SK-N-SH treated with all-trans-retinoic acid at 6 μM for 48 hours (cell line): Measurements from ENCODE around the gene TRAK1.

ENCODE experiments used
- ARNTL ChIP-seq: fragments of 450-650 bp; formaldehyde crosslinking; IDR thresholded peaks from 2 replicates; pipeline ENCODE4 v1.5.0; 2020; ENCODE audit warnings: low read depth, mild to moderate bottlenecking, moderate library complexity, borderline replicate concordance
- PPARA ChIP-seq: fragments of 250-450 bp; sonication (Bioruptor Pico); IDR thresholded peaks from 2 replicates; pipeline ENCODE4 v1.5.0; 2020; ENCODE audit warnings: mild to moderate bottlenecking, borderline replicate concordance
- RARB ChIP-seq: fragments of 250-450 bp; sonication (Bioruptor Pico); IDR thresholded peaks from 2 replicates; pipeline ENCODE4 v1.8.0; 2021; ENCODE audit warnings: mild to moderate bottlenecking, moderate library complexity
- ZC3H10 ChIP-seq: fragments of 250-450 bp; sonication (Bioruptor Pico); IDR thresholded peaks from 2 replicates; pipeline ENCODE4 v1.5.1; 2021; ENCODE audit warnings: mild to moderate bottlenecking, moderate library complexity
- ZFP3 ChIP-seq: fragments of 250-450 bp; sonication (Bioruptor Pico); IDR thresholded peaks from 2 replicates; pipeline ENCODE4 v1.5.0; 2020; ENCODE audit warnings: mild to moderate bottlenecking, moderate library complexity
- ZFP30 ChIP-seq: fragments of 450-650 bp; formaldehyde crosslinking; IDR thresholded peaks from 2 replicates; pipeline ENCODE4 v1.5.0; 2022; ENCODE audit warnings: mild to moderate bottlenecking, moderate library complexity
- ZNF565 ChIP-seq: fragments of 450-650 bp; formaldehyde crosslinking; conservative IDR thresholded peaks from 2 replicates; pipeline ENCODE4 v1.5.0; 2020; ENCODE audit warnings: low read depth, mild to moderate bottlenecking, moderate library complexity
- ZNF70 ChIP-seq: fragments of 450-650 bp; formaldehyde crosslinking; IDR thresholded peaks from 2 replicates; pipeline ENCODE4 v1.5.0; 2020; ENCODE audit warnings: mild to moderate bottlenecking, moderate library complexity
- TF ChIP-seq, protein P1 (sequence below): fragments of 250-450 bp; sonication (Bioruptor Pico); IDR thresholded peaks from 2 replicates; pipeline ENCODE4 v1.8.0; 2020; ENCODE audit warnings: mild to moderate bottlenecking, moderate library complexity, borderline replicate concordance
- TF ChIP-seq, protein P2 (sequence below): fragments of 250-450 bp; sonication (Bioruptor Pico); IDR thresholded peaks from 2 replicates; pipeline ENCODE4 v1.5.1; 2020; ENCODE audit warnings: low read depth, mild to moderate bottlenecking, moderate library complexity
- TF ChIP-seq, protein P3 (sequence below): fragments of 250-450 bp; sonication (Bioruptor Pico); IDR thresholded peaks from 2 replicates; pipeline ENCODE4 v1.5.1; 2021; ENCODE audit warnings: mild to moderate bottlenecking, moderate library complexity

DNA sequence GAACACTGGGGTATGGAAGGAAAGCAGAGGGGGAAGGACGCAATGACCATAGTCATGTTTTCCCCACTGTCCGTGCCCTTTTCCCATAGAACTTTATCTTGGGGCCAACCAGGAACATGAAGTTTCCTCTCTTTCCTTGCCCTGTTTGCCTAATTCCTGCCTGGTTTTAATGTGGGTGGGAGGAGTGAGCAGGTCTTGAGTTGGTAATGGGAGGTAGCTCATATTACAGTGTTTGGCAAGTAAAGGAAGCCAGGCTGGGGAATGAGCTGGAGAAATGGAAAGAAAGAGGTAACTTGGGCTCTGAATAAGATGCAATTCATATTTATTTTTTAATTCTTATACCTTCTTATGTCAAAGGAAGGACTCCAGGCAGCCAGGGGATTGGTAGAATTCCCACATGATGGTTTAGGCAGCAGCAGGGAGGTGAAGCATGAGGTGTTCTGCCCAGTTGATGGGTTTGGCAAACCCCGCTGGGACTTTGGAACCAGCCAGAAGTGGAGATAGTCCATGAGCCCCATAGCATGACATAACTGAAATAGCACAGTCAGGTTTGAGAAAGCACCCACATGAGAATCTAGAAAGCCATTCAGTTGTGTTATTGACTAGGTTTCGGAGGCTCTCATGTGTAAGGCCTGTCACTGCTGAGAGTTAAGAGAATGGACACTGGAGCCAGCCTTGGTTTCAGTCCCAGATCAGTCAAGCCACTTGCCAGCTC is 114.8 kb downstream of the TRAK1 start:
- TF ChIP-seq, protein P1, sequence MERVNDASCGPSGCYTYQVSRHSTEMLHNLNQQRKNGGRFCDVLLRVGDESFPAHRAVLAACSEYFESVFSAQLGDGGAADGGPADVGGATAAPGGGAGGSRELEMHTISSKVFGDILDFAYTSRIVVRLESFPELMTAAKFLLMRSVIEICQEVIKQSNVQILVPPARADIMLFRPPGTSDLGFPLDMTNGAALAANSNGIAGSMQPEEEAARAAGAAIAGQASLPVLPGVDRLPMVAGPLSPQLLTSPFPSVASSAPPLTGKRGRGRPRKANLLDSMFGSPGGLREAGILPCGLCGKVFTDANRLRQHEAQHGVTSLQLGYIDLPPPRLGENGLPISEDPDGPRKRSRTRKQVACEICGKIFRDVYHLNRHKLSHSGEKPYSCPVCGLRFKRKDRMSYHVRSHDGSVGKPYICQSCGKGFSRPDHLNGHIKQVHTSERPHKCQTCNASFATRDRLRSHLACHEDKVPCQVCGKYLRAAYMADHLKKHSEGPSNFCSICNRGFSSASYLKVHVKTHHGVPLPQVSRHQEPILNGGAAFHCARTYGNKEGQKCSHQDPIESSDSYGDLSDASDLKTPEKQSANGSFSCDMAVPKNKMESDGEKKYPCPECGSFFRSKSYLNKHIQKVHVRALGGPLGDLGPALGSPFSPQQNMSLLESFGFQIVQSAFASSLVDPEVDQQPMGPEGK (CRISPR knock-in tag) = no peak
- no peak for TF ChIP-seq PPARA (CRISPR knock-in tag)
- TF ChIP-seq, protein P2, sequence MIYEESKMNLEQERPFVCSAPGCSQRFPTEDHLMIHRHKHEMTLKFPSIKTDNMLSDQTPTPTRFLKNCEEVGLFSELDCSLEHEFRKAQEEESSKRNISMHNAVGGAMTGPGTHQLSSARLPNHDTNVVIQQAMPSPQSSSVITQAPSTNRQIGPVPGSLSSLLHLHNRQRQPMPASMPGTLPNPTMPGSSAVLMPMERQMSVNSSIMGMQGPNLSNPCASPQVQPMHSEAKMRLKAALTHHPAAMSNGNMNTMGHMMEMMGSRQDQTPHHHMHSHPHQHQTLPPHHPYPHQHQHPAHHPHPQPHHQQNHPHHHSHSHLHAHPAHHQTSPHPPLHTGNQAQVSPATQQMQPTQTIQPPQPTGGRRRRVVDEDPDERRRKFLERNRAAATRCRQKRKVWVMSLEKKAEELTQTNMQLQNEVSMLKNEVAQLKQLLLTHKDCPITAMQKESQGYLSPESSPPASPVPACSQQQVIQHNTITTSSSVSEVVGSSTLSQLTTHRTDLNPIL = no peak
- TF ChIP-seq ZFP3 (CRISPR knock-in tag) = no peak
- no peak for TF ChIP-seq ZNF565 (CRISPR knock-in tag)
- TF ChIP-seq, protein P3, sequence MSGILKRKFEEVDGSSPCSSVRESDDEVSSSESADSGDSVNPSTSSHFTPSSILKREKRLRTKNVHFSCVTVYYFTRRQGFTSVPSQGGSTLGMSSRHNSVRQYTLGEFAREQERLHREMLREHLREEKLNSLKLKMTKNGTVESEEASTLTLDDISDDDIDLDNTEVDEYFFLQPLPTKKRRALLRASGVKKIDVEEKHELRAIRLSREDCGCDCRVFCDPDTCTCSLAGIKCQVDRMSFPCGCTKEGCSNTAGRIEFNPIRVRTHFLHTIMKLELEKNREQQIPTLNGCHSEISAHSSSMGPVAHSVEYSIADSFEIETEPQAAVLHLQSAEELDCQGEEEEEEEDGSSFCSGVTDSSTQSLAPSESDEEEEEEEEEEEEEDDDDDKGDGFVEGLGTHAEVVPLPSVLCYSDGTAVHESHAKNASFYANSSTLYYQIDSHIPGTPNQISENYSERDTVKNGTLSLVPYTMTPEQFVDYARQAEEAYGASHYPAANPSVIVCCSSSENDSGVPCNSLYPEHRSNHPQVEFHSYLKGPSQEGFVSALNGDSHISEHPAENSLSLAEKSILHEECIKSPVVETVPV (CRISPR knock-in tag) = no peak
- no peak for TF ChIP-seq ARNTL (CRISPR knock-in tag)
- TF ChIP-seq RARB (CRISPR knock-in tag) = no peak
- no peak for TF ChIP-seq ZFP30
- TF ChIP-seq ZC3H10 (CRISPR knock-in tag) = no peak
- no peak for TF ChIP-seq ZNF70
